Loucy (cell line): ENCODE data around the gene POLE4.

ENCODE experiments used
- H2AFZ ChIP-seq: fragments of 200-600 bp; sonication (generic); 2 replicates; pipeline ENCODE4 v1.6.0; 2016; ENCODE audit warnings: antibody characterized with exemption, mild to moderate bottlenecking, low read length, moderate library complexity
- H3F3A ChIP-seq: fragments of 200-600 bp; 2 replicates; pipeline ENCODE4 v1.6.0; 2016; ENCODE audit warnings: antibody characterized with exemption, low read depth, mild to moderate bottlenecking
- H3K27me3 ChIP-seq: fragments of 200-600 bp; sonication (generic); 2 replicates; pipeline ENCODE4 v1.6.1; 2014; ENCODE audit warnings: low read length, mild to moderate bottlenecking; ENCODE audit not compliant: insufficient read depth, poor library complexity, severe bottlenecking
- H3K36me3 ChIP-seq: fragments of 200-600 bp; sonication (generic); 2 replicates; pipeline ENCODE4 v1.6.1; 2016; ENCODE audit warnings: low read length; ENCODE audit not compliant: insufficient read depth
- H3K4me1 ChIP-seq: fragments of 200-600 bp; sonication (generic); 2 replicates; pipeline ENCODE4 v1.5.1; 2014; ENCODE audit warnings: low read length, mild to moderate bottlenecking; ENCODE audit not compliant: insufficient read depth, poor library complexity, severe bottlenecking
- H3K4me2 ChIP-seq: fragments of 200-600 bp; sonication (generic); 2 replicates; pipeline ENCODE4 v1.6.0; 2014; ENCODE audit warnings: antibody characterized with exemption, low read length, low read depth, mild to moderate bottlenecking; ENCODE audit not compliant: poor library complexity, severe bottlenecking
- H3K4me3 ChIP-seq: fragments of 200-600 bp; sonication (generic); 2 replicates; pipeline ENCODE4 v1.5.1; 2014; ENCODE audit warnings: low read length, mild to moderate bottlenecking, mixed read lengths; ENCODE audit not compliant: poor library complexity, severe bottlenecking
- H3K79me2 ChIP-seq: fragments of 200-600 bp; sonication (generic); 2 replicates; pipeline ENCODE4 v1.6.1; 2014; ENCODE audit warnings: low read length; ENCODE audit not compliant: insufficient read depth
- H3K9ac ChIP-seq: fragments of 200-600 bp; sonication (generic); 2 replicates; pipeline ENCODE4 v1.6.0; 2014; ENCODE audit warnings: mild to moderate bottlenecking, low read depth, low read length, moderate library complexity; ENCODE audit not compliant: poor library complexity, severe bottlenecking
- H3K9me2 ChIP-seq: fragments of 200-600 bp; sonication (generic); replicated peaks from 2 replicates; pipeline ENCODE4 v1.6.1; 2016; ENCODE audit warnings: low read depth, low read length, mixed read lengths
- H3K9me3 ChIP-seq: fragments of 200-600 bp; sonication (generic); 2 replicates; pipeline ENCODE4 v1.6.1; 2014; ENCODE audit warnings: mild to moderate bottlenecking, antibody characterized with exemption, low read length, low read depth; ENCODE audit not compliant: insufficient read depth
- H4K20me1 ChIP-seq: fragments of 200-600 bp; sonication (generic); 2 replicates; pipeline ENCODE4 v1.6.0; 2014; ENCODE audit warnings: antibody characterized with exemption, low read length, mild to moderate bottlenecking; ENCODE audit not compliant: insufficient read depth, poor library complexity, severe bottlenecking
- EZH2phosphoT487 ChIP-seq: fragments of 200-600 bp; IDR thresholded peaks from 2 replicates; pipeline ENCODE4 v1.6.1; 2018; ENCODE audit warnings: antibody characterized with exemption, mild to moderate bottlenecking, moderate library complexity, borderline replicate concordance
- TF ChIP-seq, protein P1 (sequence below): fragments of 200-600 bp; sonication (generic); conservative IDR thresholded peaks from 2 replicates; pipeline ENCODE4 v1.5.1; 2014; ENCODE audit warnings: mild to moderate bottlenecking, antibody characterized with exemption, low read length

Gene POLE4

GRCh38 chr2:74922592-74923227, 35.7 kb upstream of the POLE4 start:
- Histone ChIP-seq H3K9me2 (no peaks in the 10 kb centered on the region), H3K79me2 (no peaks in the 10 kb centered on the region), H3F3A (no peaks in the 10 kb centered on the region), H4K20me1 (no peaks in the 10 kb centered on the region), H3K9me3 (no peaks in the 10 kb centered on the region), H3K27me3 (no peaks in the 10 kb centered on the region), H3K4me2 (peak overlapping the region; percentile 14), H2AFZ (peak overlapping the region; percentile 68; the same call in 1 of the 2 replicates), H3K4me1 (peaks cover 23% of the 10 kb centered on the region), H3K9ac (no peak overlapping the region), H3K4me3 (no peak overlapping the region), H3K36me3 (no peaks in the 10 kb centered on the region)
- TF ChIP-seq EZH2phosphoT487, result no peak
- TF ChIP-seq, protein P1, sequence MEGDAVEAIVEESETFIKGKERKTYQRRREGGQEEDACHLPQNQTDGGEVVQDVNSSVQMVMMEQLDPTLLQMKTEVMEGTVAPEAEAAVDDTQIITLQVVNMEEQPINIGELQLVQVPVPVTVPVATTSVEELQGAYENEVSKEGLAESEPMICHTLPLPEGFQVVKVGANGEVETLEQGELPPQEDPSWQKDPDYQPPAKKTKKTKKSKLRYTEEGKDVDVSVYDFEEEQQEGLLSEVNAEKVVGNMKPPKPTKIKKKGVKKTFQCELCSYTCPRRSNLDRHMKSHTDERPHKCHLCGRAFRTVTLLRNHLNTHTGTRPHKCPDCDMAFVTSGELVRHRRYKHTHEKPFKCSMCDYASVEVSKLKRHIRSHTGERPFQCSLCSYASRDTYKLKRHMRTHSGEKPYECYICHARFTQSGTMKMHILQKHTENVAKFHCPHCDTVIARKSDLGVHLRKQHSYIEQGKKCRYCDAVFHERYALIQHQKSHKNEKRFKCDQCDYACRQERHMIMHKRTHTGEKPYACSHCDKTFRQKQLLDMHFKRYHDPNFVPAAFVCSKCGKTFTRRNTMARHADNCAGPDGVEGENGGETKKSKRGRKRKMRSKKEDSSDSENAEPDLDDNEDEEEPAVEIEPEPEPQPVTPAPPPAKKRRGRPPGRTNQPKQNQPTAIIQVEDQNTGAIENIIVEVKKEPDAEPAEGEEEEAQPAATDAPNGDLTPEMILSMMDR, result no peak

- H3K4me2 ChIP-seq, result no peak overlapping the region
- no peak for TF ChIP-seq EZH2phosphoT487
- TF ChIP-seq, protein P1, result no peak
Observed at GRCh38 chr2:74924463-74925265, 33.8 kb upstream of the POLE4 start.

GRCh38 chr2:74925361-74925786, 33.1 kb upstream of the POLE4 start:
- no peak overlapping the region for H3K4me3 ChIP-seq
- no peaks in the 10 kb centered on the region for H3K27me3 ChIP-seq
- H3K4me1 ChIP-seq, result peaks cover 22% of the 10 kb centered on the region
- no peaks in the 10 kb centered on the region for H4K20me1 ChIP-seq
- H3K4me2 ChIP-seq, result no peak overlapping the region
- no peak overlapping the region for H3K9ac ChIP-seq
- no peaks in the 10 kb centered on the region for H3F3A ChIP-seq
- TF ChIP-seq, protein P1, result no peak
- no peak for TF ChIP-seq EZH2phosphoT487
- H3K79me2 ChIP-seq, result no peaks in the 10 kb centered on the region
- no peaks in the 10 kb centered on the region for H3K36me3 ChIP-seq
- peak overlapping the region; percentile 24; the same call in 1 of the 2 replicates for H2AFZ ChIP-seq
- H3K9me3 ChIP-seq, result no peaks in the 10 kb centered on the region
- no peaks in the 10 kb centered on the region for H3K9me2 ChIP-seq

More at GRCh38 chr2:74924463-74925265, 33.8 kb upstream of the POLE4 start:
- Histone ChIP-seq H3K4me3 (no peak overlapping the region), H3K9ac (no peak overlapping the region), H3F3A (no peaks in the 10 kb centered on the region), H3K4me1 (peaks cover 25% of the 10 kb centered on the region), H2AFZ (no peak overlapping the region; the same call in 1 of the 2 replicates), H3K9me2 (no peaks in the 10 kb centered on the region), H4K20me1 (no peaks in the 10 kb centered on the region), H3K9me3 (no peaks in the 10 kb centered on the region), H3K36me3 (no peaks in the 10 kb centered on the region), H3K79me2 (no peaks in the 10 kb centered on the region), H3K27me3 (no peaks in the 10 kb centered on the region)
